Prostate gland (tissue), 2 donors: ENCODE measurements around the gene ANKS1B. TPM values are rescaled to one million over a fixed set of nuclear protein-coding genes. Genes with fewer than 3 reads are reported as not detected.

Experiments
- DNase-seq: peaks from one replicate; pipeline ENCODE4 v3.0.0-alpha.2; 2019; ENCODE audit warnings: low spot score
- H3K27ac ChIP-seq, 2 donors: fragments of 200-600 bp; sonication (generic); 2 replicates each; pipeline ENCODE4 v1.5.1; 2017 to 2019
- H3K27me3 ChIP-seq: fragments of 200-600 bp; sonication (generic); replicated peaks from 2 replicates; pipeline ENCODE4 v1.5.1; 2019; ENCODE audit not compliant: insufficient read depth
- H3K36me3 ChIP-seq, 2 donors: fragments of 200-600 bp; sonication (generic); 1 replicate in 1 of 2; 2 replicates in 1 of 2; pipeline versions ENCODE4 v1.5.1 to v1.8.1; 2017 to 2019
- H3K4me1 ChIP-seq: fragments of 200-600 bp; sonication (generic); replicated peaks from 2 replicates; pipeline ENCODE4 v1.5.1; 2019
- H3K4me3 ChIP-seq, 2 donors: fragments of 200-600 bp; sonication (generic); 2 replicates each; pipeline ENCODE4 v1.5.1; 2017 to 2019
- H3K9me3 ChIP-seq: fragments of 200-600 bp; sonication (generic); 2 replicates; pipeline ENCODE4 v1.5.1; 2017
- CTCF ChIP-seq, 4 experiments: fragments of 200-600 bp in 2 of 4; fragments of 450-650 bp in 2 of 4; sonication (generic) in 2 of 4; IDR thresholded peaks; 1 replicate in 3 of 4; 2 replicates in 1 of 4; pipeline ENCODE4 v1.5.1; 2016 to 2019; ENCODE audit warnings: antibody characterized with exemption in 4 of 4, mild to moderate bottlenecking in 2 of 4, moderate library complexity in 2 of 4
- POLR2A ChIP-seq: fragments of 450-650 bp; IDR thresholded peaks from one replicate; pipeline ENCODE4 v1.6.1; 2016; ENCODE audit warnings: antibody characterized with exemption, mild to moderate bottlenecking
- POLR2AphosphoS5 ChIP-seq: sonication (generic); formaldehyde crosslinking; IDR thresholded peaks from one replicate; pipeline ENCODE4 v1.6.1; 2017; ENCODE audit warnings: antibody characterized with exemption
- WGBS: methylation state at CpG from one replicate; pipeline ENCODE4 v1.1.5; 2018; 5-methylcytosine and 5-hydroxymethylcytosine counted together
- intact Hi-C: fragments of 100-400 bp; cut with DNase I; formaldehyde crosslinking; loops from one replicate; pipeline ENCODE4 v1.14.2; 2022
- small RNA-seq, 2 donors: library from RNA; depleted of rRNA; stranded (forward); fragments of <200 nt; gene quantifications; one replicate each; pipeline ENCODE3, GENCODE V24; 2016
- total RNA-seq, 2 donors: library from RNA; depleted of rRNA; stranded (reverse); fragments of >200 nt; gene quantifications; one replicate each; pipeline ENCODE4 v1.1.0, GENCODE V29; 2016

ANKS1B gene
- total RNA-seq, 2 donors from 2014 or later = 13.0 to 17.4 TPM

GRCh38 chr12:98697209-98697608, 1287.5 kb downstream of the ANKS1B start:
- Histone ChIP-seq H3K9me3 (no peaks in the 10 kb centered on the region), H3K27me3 (no peaks in the 10 kb centered on the region), H3K4me1 (no peaks in the 10 kb centered on the region), H3K4me3 (no peak overlapping the region), H3K27ac (no peak overlapping the region), H3K36me3 (no peaks in the 10 kb centered on the region)
- intact Hi-C loops = loop anchor here (5.0 kb wide), 1 partner anchor 300 kb away; no protein-coding TSS in a partner anchor
- TF ChIP-seq POLR2A (no peak), CTCF (IDR thresholded peaks at IDR 0.05) (no peak)
- 92% methylated on average over 2 of the region's 2 CpGs for WGBS
- DNase-seq = no peak

- Histone ChIP-seq H3K27me3 (no peaks in the 10 kb centered on the region), H3K36me3 (no peaks in the 10 kb centered on the region), H3K4me1 (no peaks in the 10 kb centered on the region), H3K27ac (no peak overlapping the region), H3K4me3 (no peak overlapping the region), H3K9me3 (no peaks in the 10 kb centered on the region)
- no peak for DNase-seq
- TF ChIP-seq CTCF (IDR thresholded peaks at IDR 0.05) = no peak
- TF ChIP-seq POLR2A = no peak
- TF ChIP-seq POLR2AphosphoS5 = no peak
- WGBS = 75% methylated on average over 8 of the region's 8 CpGs
- intact Hi-C loops = loop anchor here (5.0 kb wide), 1 partner anchor 301 kb away; no protein-coding TSS in a partner anchor
Observed at GRCh38 chr12:98696036-98696646, 1288.6 kb downstream of the ANKS1B start.

GRCh38 chr12:98691351-98691750, 1293.4 kb downstream of the ANKS1B start:
- Histone ChIP-seq H3K4me1 (no peaks in the 10 kb centered on the region), H3K36me3 (no peaks in the 10 kb centered on the region), H3K27ac (no peak overlapping the region), H3K4me3 (no peak overlapping the region), H3K27me3 (no peaks in the 10 kb centered on the region), H3K9me3 (no peaks in the 10 kb centered on the region)
- TF ChIP-seq POLR2AphosphoS5 = no peak
- TF ChIP-seq POLR2A = no peak
- no peak for TF ChIP-seq CTCF (IDR thresholded peaks at IDR 0.05)
- no peak for DNase-seq
- intact Hi-C loops = no loop called here

- DNase-seq = no peak
- H3K4me3 ChIP-seq = no peak overlapping the region
- no peaks in the 10 kb centered on the region for H3K36me3 ChIP-seq
- H3K27ac ChIP-seq = no peak overlapping the region
- 89% methylated on average over 2 of the region's 2 CpGs for whole genome bisulfite sequencing
- no peaks in the 10 kb centered on the region for H3K4me1 ChIP-seq
- TF ChIP-seq POLR2AphosphoS5 (no peak), POLR2A (no peak), CTCF (IDR thresholded peaks at IDR 0.05) (no peak)
- H3K9me3 ChIP-seq = no peaks in the 10 kb centered on the region
- intact Hi-C loops = no loop called here
- H3K27me3 ChIP-seq = no peaks in the 10 kb centered on the region
Observed at GRCh38 chr12:98686603-98687002, 1298.1 kb downstream of the ANKS1B start.

Small RNA genes within 50 kb of the gene (small RNA-seq; reads per million reads assigned to genes)
- 0.10 to 0.75 reads per million in 2 donors for gene RNA5SP366

Other genes starting within 250 kb of the ANKS1B start
- 10 to 100 TPM; 20.4 to 24.8 TPM for gene BLTP3B, start 157.9 kb upstream of the ANKS1B start, total RNA-seq
- gene ACTR6, start 215.9 kb upstream of the ANKS1B start, total RNA-seq = 10 to 100 TPM; 10.3 to 32.6 TPM